Activated naive CD4-positive, alpha-beta T cell treated with anti-CD3 and anti-CD28 coated beads, Interleukin-2, amount 50 U/mL, for 24 hours (primary cell): ENCODE measurements around the gene ANO7.

ENCODE experiments used
- H3K27ac Mint-ChIP-seq: one replicate; pipeline ENCODE4 v1.8.0; 2021; ENCODE audit warnings: mild to moderate bottlenecking, mixed read lengths
- H3K27me3 Mint-ChIP-seq: one replicate; pipeline ENCODE4 v1.8.0; 2021; ENCODE audit warnings: mixed read lengths
- H3K36me3 Mint-ChIP-seq: one replicate; pipeline ENCODE4 v1.8.0; 2021; ENCODE audit warnings: mixed read lengths
- H3K4me1 Mint-ChIP-seq: one replicate; pipeline ENCODE4 v1.8.0; 2021; ENCODE audit warnings: mixed read lengths
- H3K4me3 Mint-ChIP-seq: one replicate; pipeline ENCODE4 v1.8.0; 2021; ENCODE audit warnings: mild to moderate bottlenecking, mixed read lengths
- H3K9me3 Mint-ChIP-seq: one replicate; pipeline ENCODE4 v1.8.0; 2021; ENCODE audit warnings: mixed read lengths

ANO7 gene

GRCh38 chr2:241151934-241152660, 36.4 kb upstream of the ANO7 start:
- peaks cover 45% of the 10 kb centered on the region for H3K4me1 Mint-ChIP-seq
- no peaks in the 10 kb centered on the region for H3K9me3 Mint-ChIP-seq
- H3K27ac Mint-ChIP-seq: peak overlapping the region; percentile 48
- no peaks in the 10 kb centered on the region for H3K27me3 Mint-ChIP-seq
- peaks cover 5% of the 10 kb centered on the region for H3K36me3 Mint-ChIP-seq
- H3K4me3 Mint-ChIP-seq: peak overlapping the region; percentile 96

- Mint-ChIP-seq H3K27ac (no peak overlapping the region), H3K4me3 (peak overlapping the region; percentile 11), H3K4me1 (peaks cover 43% of the 10 kb centered on the region)
Measured at GRCh38 chr2:241153616-241154015, 34.9 kb upstream of the ANO7 start.

GRCh38 chr2:241154915-241155314, 33.6 kb upstream of the ANO7 start:
- Mint-ChIP-seq H3K4me1 (peaks cover 41% of the 10 kb centered on the region), H3K27ac (no peak overlapping the region), H3K36me3 (peaks cover 5% of the 10 kb centered on the region), H3K9me3 (no peaks in the 10 kb centered on the region), H3K4me3 (no peak overlapping the region), H3K27me3 (no peaks in the 10 kb centered on the region)

More at GRCh38 chr2:241153616-241154015, 34.9 kb upstream of the ANO7 start:
- Mint-ChIP-seq H3K9me3 (no peaks in the 10 kb centered on the region), H3K27me3 (no peaks in the 10 kb centered on the region), H3K36me3 (peaks cover 5% of the 10 kb centered on the region)

GRCh38 chr2:241155936-241156335, 32.5 kb upstream of the ANO7 start:
- Mint-ChIP-seq H3K27me3 (no peaks in the 10 kb centered on the region), H3K36me3 (peaks cover 5% of the 10 kb centered on the region), H3K27ac (no peak overlapping the region), H3K4me1 (peaks cover 38% of the 10 kb centered on the region), H3K9me3 (no peaks in the 10 kb centered on the region), H3K4me3 (no peak overlapping the region)

- Mint-ChIP-seq H3K9me3 (no peaks in the 10 kb centered on the region), H3K36me3 (peaks cover 6% of the 10 kb centered on the region), H3K27ac (no peak overlapping the region), H3K27me3 (no peaks in the 10 kb centered on the region), H3K4me3 (no peak overlapping the region), H3K4me1 (peaks cover 27% of the 10 kb centered on the region)
Measured at GRCh38 chr2:241156971-241157441, 31.5 kb upstream of the ANO7 start.

- no peak overlapping the region for H3K27ac Mint-ChIP-seq
- H3K27me3 Mint-ChIP-seq: no peaks in the 10 kb centered on the region
- no peaks in the 10 kb centered on the region for H3K9me3 Mint-ChIP-seq
- no peak overlapping the region for H3K4me3 Mint-ChIP-seq
- peaks cover 23% of the 10 kb centered on the region for H3K4me1 Mint-ChIP-seq
- H3K36me3 Mint-ChIP-seq: peaks cover 9% of the 10 kb centered on the region
Measured at GRCh38 chr2:241157841-241158545, 30.5 kb upstream of the ANO7 start.

GRCh38 chr2:241158546-241158900, 30.0 kb upstream of the ANO7 start:
- no peaks in the 10 kb centered on the region for H3K27me3 Mint-ChIP-seq
- peaks cover 19% of the 10 kb centered on the region for H3K4me1 Mint-ChIP-seq
- peaks cover 6% of the 10 kb centered on the region for H3K36me3 Mint-ChIP-seq
- H3K27ac Mint-ChIP-seq: no peak overlapping the region
- no peaks in the 10 kb centered on the region for H3K9me3 Mint-ChIP-seq
- no peak overlapping the region for H3K4me3 Mint-ChIP-seq

GRCh38 chr2:241159116-241159515, 29.4 kb upstream of the ANO7 start:
- Mint-ChIP-seq H3K4me1 (peaks cover 17% of the 10 kb centered on the region), H3K36me3 (peaks cover 6% of the 10 kb centered on the region), H3K27me3 (no peaks in the 10 kb centered on the region), H3K27ac (no peak overlapping the region), H3K9me3 (no peaks in the 10 kb centered on the region), H3K4me3 (no peak overlapping the region)

- Mint-ChIP-seq H3K36me3 (peaks cover 6% of the 10 kb centered on the region), H3K27ac (no peak overlapping the region), H3K9me3 (no peaks in the 10 kb centered on the region), H3K4me3 (no peak overlapping the region), H3K27me3 (no peaks in the 10 kb centered on the region), H3K4me1 (peaks cover 12% of the 10 kb centered on the region)
Measured at GRCh38 chr2:241160318-241160717, 28.2 kb upstream of the ANO7 start.

GRCh38 chr2:241161646-241162281, 26.7 kb upstream of the ANO7 start:
- Mint-ChIP-seq H3K36me3 (peaks cover 6% of the 10 kb centered on the region), H3K9me3 (no peaks in the 10 kb centered on the region), H3K27me3 (no peaks in the 10 kb centered on the region), H3K4me3 (no peak overlapping the region), H3K27ac (no peak overlapping the region), H3K4me1 (peaks cover 9% of the 10 kb centered on the region)

GRCh38 chr2:241163601-241164118, 24.8 kb upstream of the ANO7 start:
- Mint-ChIP-seq H3K9me3 (no peaks in the 10 kb centered on the region), H3K36me3 (peaks cover 9% of the 10 kb centered on the region), H3K4me1 (no peaks in the 10 kb centered on the region), H3K27ac (no peak overlapping the region), H3K4me3 (no peak overlapping the region), H3K27me3 (no peaks in the 10 kb centered on the region)

- Mint-ChIP-seq H3K4me3 (no peak overlapping the region), H3K27me3 (no peaks in the 10 kb centered on the region), H3K9me3 (peaks cover 4% of the 10 kb centered on the region), H3K4me1 (no peaks in the 10 kb centered on the region), H3K27ac (no peak overlapping the region), H3K36me3 (peaks cover 29% of the 10 kb centered on the region)
Measured at GRCh38 chr2:241168366-241168765, 20.1 kb upstream of the ANO7 start.

GRCh38 chr2:241173557-241173956, 14.9 kb upstream of the ANO7 start:
- no peak overlapping the region for H3K4me3 Mint-ChIP-seq
- H3K27ac Mint-ChIP-seq: no peak overlapping the region
- H3K9me3 Mint-ChIP-seq: peaks cover 4% of the 10 kb centered on the region
- H3K4me1 Mint-ChIP-seq: no peaks in the 10 kb centered on the region
- peaks cover 37% of the 10 kb centered on the region for H3K36me3 Mint-ChIP-seq
- no peaks in the 10 kb centered on the region for H3K27me3 Mint-ChIP-seq

GRCh38 chr2:241177526-241178334, 10.7 kb upstream of the ANO7 start:
- Mint-ChIP-seq H3K4me1 (no peaks in the 10 kb centered on the region), H3K9me3 (no peaks in the 10 kb centered on the region), H3K36me3 (peaks cover 12% of the 10 kb centered on the region), H3K27ac (no peak overlapping the region), H3K27me3 (no peaks in the 10 kb centered on the region), H3K4me3 (no peak overlapping the region)

- H3K36me3 Mint-ChIP-seq: peaks cover 5% of the 10 kb centered on the region
- no peaks in the 10 kb centered on the region for H3K27me3 Mint-ChIP-seq
- H3K9me3 Mint-ChIP-seq: no peaks in the 10 kb centered on the region
- no peak overlapping the region for H3K27ac Mint-ChIP-seq
- no peak overlapping the region for H3K4me3 Mint-ChIP-seq
- no peaks in the 10 kb centered on the region for H3K4me1 Mint-ChIP-seq
Measured at GRCh38 chr2:241178961-241179360, 9.5 kb upstream of the ANO7 start.
